HCT116 (cell line): ENCODE measurements around the gene SMYD3. TPM values are rescaled to one million over a fixed set of nuclear protein-coding genes. Genes with fewer than 3 reads are reported as not detected.

Source experiments
- ATAC-seq: fragments of 200-7000 bp; cut with Tn5 transposase; 2 replicates; pipeline ENCODE4 v1.9.1; 2020; ENCODE audit warnings: mild to moderate bottlenecking, moderate library complexity
- BruUV-seq: library from RNA; stranded (reverse); fragments of 400-500 nt; replicated peaks from 2 replicates; lab custom pipeline; 2021; lab: Mats Ljungman, UMichigan
- CTCF ChIA-PET: fragments of 300-600 bp; sonication (Branson Sonifier 250); formaldehyde crosslinking; loops from one replicate; lab custom pipeline; 2021; ENCODE audit warnings: antibody characterized with exemption; lab: Charles Lee
- POLR2A ChIA-PET: fragments of 300-600, 350-600 bp; sonication (Branson Sonifier 250); formaldehyde crosslinking; loops from one replicate; lab custom pipeline; 2021; ENCODE audit warnings: antibody characterized with exemption; lab: Charles Lee
- RAD21 ChIA-PET, 2 experiments: fragments of 300-600 bp; sonication (Branson Sonifier 250); formaldehyde crosslinking; loops; one replicate each; lab custom pipeline; 2023; ENCODE audit warnings: low total read pairs in 2 of 2; ENCODE audit not compliant: uncharacterized antibody in 2 of 2, unreplicated experiment in 2 of 2, low non-redundant PET in 1 of 2; lab: Charles Lee
- DNase-seq: peaks from one replicate; pipeline ENCODE4 v3.0.0-alpha.2; 2010; ENCODE audit warnings: low read depth, low spot score
- H2AFZ ChIP-seq: fragments of 200-600 bp; shearing (Covaris generic), sonication (generic); 2 replicates; pipeline ENCODE4 v1.6.1; 2017; ENCODE audit warnings: low read depth, mixed run types, mixed read lengths, antibody characterized with exemption, low read length; ENCODE audit not compliant: poor library complexity, severe bottlenecking
- H3K27ac ChIP-seq: 2 replicates; pipeline ENCODE4 v1.5.1; 2012; ENCODE audit warnings: low read depth, low read length
- H3K27me3 ChIP-seq: fragments of 200-600 bp; sonication (generic); 2 replicates; pipeline ENCODE4 v1.6.1; 2016; ENCODE audit warnings: mixed run types, low read length, mixed read lengths; ENCODE audit not compliant: insufficient read depth
- H3K36me3 ChIP-seq, 2 experiments: fragments of 200-500 bp in 1 of 2; fragments of 200-600 bp in 1 of 2; sonication (Bioruptor generic) in 1 of 2; sonication (generic) in 1 of 2; 2 replicates each; pipeline versions ENCODE4 v1.5.1 to v1.6.1; 2014 to 2016; ENCODE audit warnings: low read length in 2 of 2, inconsistent platforms in 1 of 2, mixed read lengths in 1 of 2, mixed run types in 1 of 2; ENCODE audit not compliant: insufficient read depth in 2 of 2, control insufficient read depth in 1 of 2
- H3K4me1 ChIP-seq, 2 experiments: fragments of 200-600 bp in 1 of 2; sonication (generic) in 1 of 2; 2 replicates each; pipeline versions ENCODE4 v1.5.1 to v1.6.1; 2012 to 2017; ENCODE audit warnings: low read length in 2 of 2, inconsistent platforms in 1 of 2, mild to moderate bottlenecking in 1 of 2, mixed read lengths in 1 of 2, mixed run types in 1 of 2, moderate library complexity in 1 of 2; ENCODE audit not compliant: insufficient read depth in 2 of 2, control insufficient read depth in 1 of 2
- H3K4me2 ChIP-seq: fragments of 200-600 bp; sonication (generic); 2 replicates; pipeline ENCODE4 v1.6.1; 2017; ENCODE audit warnings: mixed run types, low read length, mixed read lengths
- H3K4me3 ChIP-seq, 2 experiments: fragments of 200-600 bp in 1 of 2; sonication (generic) in 1 of 2; replicated peaks in 1 of 2; 2 replicates each; pipeline ENCODE4 v1.5.1; 2011 to 2016; ENCODE audit warnings: low read length in 2 of 2, control low read depth in 1 of 2, low read depth in 1 of 2, mild to moderate bottlenecking in 1 of 2, mixed read lengths in 1 of 2, mixed run types in 1 of 2
- H3K79me2 ChIP-seq: fragments of 200-600 bp; sonication (generic); 2 replicates; pipeline ENCODE4 v1.6.1; 2017; ENCODE audit warnings: mild to moderate bottlenecking, mixed run types, low read length, moderate library complexity, mixed read lengths; ENCODE audit not compliant: insufficient read depth
- H3K9ac ChIP-seq: fragments of 200-600 bp; sonication (generic); 2 replicates; pipeline ENCODE4 v1.6.1; 2016; ENCODE audit warnings: low read length, mixed read lengths
- H3K9me2 ChIP-seq: fragments of 200-600 bp; sonication (generic), shearing (Covaris generic); 2 replicates; pipeline ENCODE4 v1.6.1; 2017; ENCODE audit warnings: mixed run types, mild to moderate bottlenecking, moderate library complexity; ENCODE audit not compliant: insufficient read depth
- H3K9me3 ChIP-seq, 2 experiments: fragments of 200-500 bp in 1 of 2; fragments of 200-600 bp in 1 of 2; sonication (Bioruptor generic) in 1 of 2; sonication (generic) in 1 of 2; 2 replicates each; pipeline ENCODE4 v1.6.1; 2014 to 2017; ENCODE audit warnings: low read length in 2 of 2, mixed read lengths in 2 of 2, inconsistent platforms in 1 of 2, low read depth in 1 of 2, mild to moderate bottlenecking in 1 of 2, mixed run types in 1 of 2, moderate library complexity in 1 of 2; ENCODE audit not compliant: control insufficient read depth in 1 of 2, insufficient read depth in 1 of 2
- H4K20me1 ChIP-seq: fragments of 200-600 bp; sonication (generic), shearing (Covaris generic); 2 replicates; pipeline ENCODE4 v1.6.1; 2017; ENCODE audit warnings: mixed run types, mild to moderate bottlenecking, moderate library complexity; ENCODE audit not compliant: insufficient read depth
- CBX3 ChIP-seq: IDR thresholded peaks from 2 replicates; pipeline ENCODE4 v1.6.1; 2012; ENCODE audit warnings: low read depth
- ELF1 ChIP-seq: IDR thresholded peaks from 2 replicates; pipeline ENCODE4 v1.6.1; 2012; ENCODE audit warnings: low read depth, borderline replicate concordance
- EZH2phosphoT487 ChIP-seq: fragments of 200-600 bp; IDR thresholded peaks from 2 replicates; pipeline ENCODE4 v1.6.1; 2018; ENCODE audit warnings: antibody characterized with exemption, borderline replicate concordance
- FOSL1 ChIP-seq: IDR thresholded peaks from 2 replicates; pipeline ENCODE4 v1.6.1; 2012; ENCODE audit warnings: low read depth
- JUND ChIP-seq: IDR thresholded peaks from 2 replicates; pipeline ENCODE4 v1.6.1; 2012
- POLR2A ChIP-seq: IDR thresholded peaks from 2 replicates; pipeline ENCODE4 v1.7.0; 2011; ENCODE audit warnings: borderline replicate concordance; ENCODE audit not compliant: insufficient read depth, insufficient read length; ENCODE audit errors: extremely low read depth
- POLR2AphosphoS5 ChIP-seq: IDR thresholded peaks from 2 replicates; pipeline ENCODE4 v1.6.1; 2011; ENCODE audit warnings: mild to moderate bottlenecking, low read depth, low read length, moderate library complexity
- RAD21 ChIP-seq: IDR thresholded peaks from 2 replicates; pipeline ENCODE4 v1.6.1; 2012; ENCODE audit warnings: low read depth, mild to moderate bottlenecking
- SIN3A ChIP-seq: IDR thresholded peaks from 2 replicates; pipeline ENCODE4 v1.6.1; 2012; ENCODE audit warnings: low read depth
- SP1 ChIP-seq: IDR thresholded peaks from 2 replicates; pipeline ENCODE4 v1.6.1; 2012; ENCODE audit warnings: low read depth
- SRF ChIP-seq: IDR thresholded peaks from 2 replicates; pipeline ENCODE4 v1.6.1; 2012; ENCODE audit warnings: low read depth
- TCF7L2 ChIP-seq: IDR thresholded peaks from 2 replicates; pipeline ENCODE4 v1.7.0; 2011; ENCODE audit warnings: borderline replicate concordance, inconsistent platforms; ENCODE audit not compliant: insufficient read depth, insufficient read length; ENCODE audit errors: extremely low read depth
- YY1 ChIP-seq: IDR thresholded peaks from 2 replicates; pipeline ENCODE4 v1.6.1; 2011; ENCODE audit warnings: low read length, low read depth, moderate library complexity, mild to moderate bottlenecking; ENCODE audit not compliant: insufficient replicate concordance; ENCODE audit errors: extremely low read depth
- ZNF274 ChIP-seq: fragments of 200-500 bp; sonication (Bioruptor generic); IDR thresholded peaks from 2 replicates; pipeline ENCODE4 v1.6.1; 2014; ENCODE audit warnings: mild to moderate bottlenecking, low read depth, low read length, inconsistent platforms
- intact Hi-C: fragments of 100-400 bp; cut with micrococcal nuclease; formaldehyde crosslinking; loops from 2 replicates; pipeline ENCODE4 v1.10.0; 2022
- total RNA-seq: library from RNA; stranded (reverse); gene quantifications from one replicate; pipeline ENCODE4 v1.2.1, GENCODE V29; 2021; ENCODE audit not compliant: unreplicated experiment
- TF ChIP-seq, protein P1 (sequence below): IDR thresholded peaks from 2 replicates; pipeline ENCODE4 v1.6.1; 2012; ENCODE audit warnings: low read depth
- TF ChIP-seq, protein P2 (sequence below), 3 experiments: fragments of 200-600 bp in 1 of 3; sonication (generic) in 1 of 3; IDR thresholded peaks in 2 of 3; conservative IDR thresholded peaks in 1 of 3; 2 replicates each; pipeline ENCODE4 v1.5.1; 2012 to 2017; ENCODE audit warnings: low read depth in 2 of 3, low read length in 2 of 3, antibody characterized with exemption in 1 of 3, borderline replicate concordance in 1 of 3, control low read depth in 1 of 3, mild to moderate bottlenecking in 1 of 3, mixed read lengths in 1 of 3, mixed run types in 1 of 3, moderate library complexity in 1 of 3; ENCODE audit not compliant: insufficient read depth in 1 of 3
- TF ChIP-seq, protein P3 (sequence below): IDR thresholded peaks from 2 replicates; pipeline ENCODE4 v1.6.1; 2012

Gene SMYD3
- total RNA-seq, 1 experiment from 2014 or later = 33.6 TPM

DNA sequence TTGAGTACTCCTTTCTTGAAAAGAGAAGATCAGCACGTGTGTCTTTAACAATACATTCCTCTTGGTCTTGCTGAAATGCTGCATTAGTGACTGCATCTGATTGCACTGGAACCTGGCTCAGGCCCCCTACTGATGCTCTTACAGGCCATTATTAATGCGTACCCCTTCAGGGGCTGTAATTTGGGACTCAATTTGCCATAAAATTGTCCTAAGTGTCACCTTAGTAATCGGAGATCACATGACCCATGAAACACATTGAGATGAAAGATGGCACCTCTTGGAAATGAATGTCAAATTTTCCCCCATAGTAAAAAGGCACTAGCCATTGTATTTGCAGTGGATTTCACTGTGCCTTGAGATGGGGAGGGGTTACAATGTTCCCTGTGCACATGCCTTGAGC is 789.0 kb downstream of the SMYD3 start (continued):
- TF ChIP-seq POLR2AphosphoS5 = no peak
- TF ChIP-seq, protein P1, sequence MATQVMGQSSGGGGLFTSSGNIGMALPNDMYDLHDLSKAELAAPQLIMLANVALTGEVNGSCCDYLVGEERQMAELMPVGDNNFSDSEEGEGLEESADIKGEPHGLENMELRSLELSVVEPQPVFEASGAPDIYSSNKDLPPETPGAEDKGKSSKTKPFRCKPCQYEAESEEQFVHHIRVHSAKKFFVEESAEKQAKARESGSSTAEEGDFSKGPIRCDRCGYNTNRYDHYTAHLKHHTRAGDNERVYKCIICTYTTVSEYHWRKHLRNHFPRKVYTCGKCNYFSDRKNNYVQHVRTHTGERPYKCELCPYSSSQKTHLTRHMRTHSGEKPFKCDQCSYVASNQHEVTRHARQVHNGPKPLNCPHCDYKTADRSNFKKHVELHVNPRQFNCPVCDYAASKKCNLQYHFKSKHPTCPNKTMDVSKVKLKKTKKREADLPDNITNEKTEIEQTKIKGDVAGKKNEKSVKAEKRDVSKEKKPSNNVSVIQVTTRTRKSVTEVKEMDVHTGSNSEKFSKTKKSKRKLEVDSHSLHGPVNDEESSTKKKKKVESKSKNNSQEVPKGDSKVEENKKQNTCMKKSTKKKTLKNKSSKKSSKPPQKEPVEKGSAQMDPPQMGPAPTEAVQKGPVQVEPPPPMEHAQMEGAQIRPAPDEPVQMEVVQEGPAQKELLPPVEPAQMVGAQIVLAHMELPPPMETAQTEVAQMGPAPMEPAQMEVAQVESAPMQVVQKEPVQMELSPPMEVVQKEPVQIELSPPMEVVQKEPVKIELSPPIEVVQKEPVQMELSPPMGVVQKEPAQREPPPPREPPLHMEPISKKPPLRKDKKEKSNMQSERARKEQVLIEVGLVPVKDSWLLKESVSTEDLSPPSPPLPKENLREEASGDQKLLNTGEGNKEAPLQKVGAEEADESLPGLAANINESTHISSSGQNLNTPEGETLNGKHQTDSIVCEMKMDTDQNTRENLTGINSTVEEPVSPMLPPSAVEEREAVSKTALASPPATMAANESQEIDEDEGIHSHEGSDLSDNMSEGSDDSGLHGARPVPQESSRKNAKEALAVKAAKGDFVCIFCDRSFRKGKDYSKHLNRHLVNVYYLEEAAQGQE = no peak

DNA sequence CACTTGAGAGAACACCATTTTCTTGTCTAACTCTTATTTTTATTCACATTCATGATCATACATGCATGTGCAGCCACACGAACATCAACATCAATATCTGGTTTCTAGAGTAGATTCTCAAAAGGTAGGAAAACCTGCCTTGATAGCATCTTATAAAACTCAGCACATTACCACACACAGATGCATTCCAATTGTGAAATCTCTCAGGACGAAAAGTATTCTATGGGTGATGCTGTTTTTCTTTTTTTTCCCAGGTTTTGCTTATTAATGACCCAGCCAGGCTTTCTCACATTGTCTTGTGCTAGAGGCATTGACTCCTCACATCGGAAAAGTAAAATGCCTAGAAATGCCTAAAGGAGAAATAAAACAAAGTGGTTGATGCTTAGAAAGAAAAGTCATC is 789.5 kb downstream of the SMYD3 start:
- no peak overlapping the region for H3K9ac ChIP-seq
- no peaks in the 10 kb centered on the region for H3K27me3 ChIP-seq
- ChIA-PET CTCF (interaction anchor here (0.7 kb wide), 1 partner anchor 629 kb away, joined by 3 read pairs; no protein-coding TSS in a partner anchor), POLR2A (no interaction called here), RAD21 (no interaction called here)
- H3K79me2 ChIP-seq = no peaks in the 10 kb centered on the region
- intact Hi-C loops = no loop called here
- H3K4me3 ChIP-seq = no peak overlapping the region
- H3K9me3 ChIP-seq = no peaks in the 10 kb centered on the region
- no TSS peak for BruUV-seq
- peaks cover 0 to 6% of the 10 kb centered on the region in 2 experiments; a peak in 2 of 4 replicates for H3K4me1 ChIP-seq
- no peaks in the 10 kb centered on the region for H4K20me1 ChIP-seq
- ATAC-seq (no peak), DNase-seq (no peak)
- no peaks in the 10 kb centered on the region for H3K9me2 ChIP-seq
- no peak overlapping the region for H3K27ac ChIP-seq
- TF ChIP-seq TCF7L2 (no peak), JUND (no peak), SP1 (no peak), EZH2phosphoT487 (no peak), POLR2AphosphoS5 (no peak), SRF (no peak), FOSL1 (no peak), SIN3A (no peak), ZNF274 (no peak), ELF1 (no peak), YY1 (no peak), CBX3 (no peak), POLR2A (no peak), RAD21 (no peak)
- TF ChIP-seq, protein P2, sequence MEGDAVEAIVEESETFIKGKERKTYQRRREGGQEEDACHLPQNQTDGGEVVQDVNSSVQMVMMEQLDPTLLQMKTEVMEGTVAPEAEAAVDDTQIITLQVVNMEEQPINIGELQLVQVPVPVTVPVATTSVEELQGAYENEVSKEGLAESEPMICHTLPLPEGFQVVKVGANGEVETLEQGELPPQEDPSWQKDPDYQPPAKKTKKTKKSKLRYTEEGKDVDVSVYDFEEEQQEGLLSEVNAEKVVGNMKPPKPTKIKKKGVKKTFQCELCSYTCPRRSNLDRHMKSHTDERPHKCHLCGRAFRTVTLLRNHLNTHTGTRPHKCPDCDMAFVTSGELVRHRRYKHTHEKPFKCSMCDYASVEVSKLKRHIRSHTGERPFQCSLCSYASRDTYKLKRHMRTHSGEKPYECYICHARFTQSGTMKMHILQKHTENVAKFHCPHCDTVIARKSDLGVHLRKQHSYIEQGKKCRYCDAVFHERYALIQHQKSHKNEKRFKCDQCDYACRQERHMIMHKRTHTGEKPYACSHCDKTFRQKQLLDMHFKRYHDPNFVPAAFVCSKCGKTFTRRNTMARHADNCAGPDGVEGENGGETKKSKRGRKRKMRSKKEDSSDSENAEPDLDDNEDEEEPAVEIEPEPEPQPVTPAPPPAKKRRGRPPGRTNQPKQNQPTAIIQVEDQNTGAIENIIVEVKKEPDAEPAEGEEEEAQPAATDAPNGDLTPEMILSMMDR (IDR thresholded peaks at IDR 0.05 in 2 of 3, conservative IDR thresholded peaks at IDR 0.05 in 1 of 3; ENCODE audit: borderline replicate concordance in 1 of 3, insufficient read depth in 1 of 3, low read depth in 2 of 3, low read length in 2 of 3) = no peak
- TF ChIP-seq, protein P3, sequence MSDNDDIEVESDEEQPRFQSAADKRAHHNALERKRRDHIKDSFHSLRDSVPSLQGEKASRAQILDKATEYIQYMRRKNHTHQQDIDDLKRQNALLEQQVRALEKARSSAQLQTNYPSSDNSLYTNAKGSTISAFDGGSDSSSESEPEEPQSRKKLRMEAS = no peak
- no peak overlapping the region for H2AFZ ChIP-seq
- no peak overlapping the region for H3K4me2 ChIP-seq
- H3K36me3 ChIP-seq = no peaks in the 10 kb centered on the region
